K562 (cell line): ENCODE measurements around the gene ZNF343. TPM values are rescaled to one million over a fixed set of nuclear protein-coding genes. Genes with fewer than 3 reads are reported as not detected.

Experiments
- CC2D1A ChIP-seq: fragments of 450-650 bp; IDR thresholded peaks from 2 replicates; pipeline ENCODE4 v1.6.1; 2017; ENCODE audit warnings: mild to moderate bottlenecking
- CHD4 ChIP-seq: fragments of 200-600 bp; sonication (generic); IDR thresholded peaks from 3 replicates; pipeline ENCODE4 v1.6.1; 2012; ENCODE audit warnings: low read depth, mild to moderate bottlenecking, mixed read lengths, low read length, inconsistent platforms; ENCODE audit not compliant: insufficient read depth, insufficient replicate concordance, poor library complexity, severe bottlenecking
- CSDE1 ChIP-seq, 2 experiments: fragments of 450-650 bp; IDR thresholded peaks; 2 replicates each; pipeline ENCODE4 v1.6.1; 2016; ENCODE audit warnings: mild to moderate bottlenecking in 1 of 2
- ETV1 ChIP-seq: fragments of 450-650 bp; conservative IDR thresholded peaks from 2 replicates; pipeline ENCODE4 v1.6.1; 2016; ENCODE audit warnings: missing genetic modification characterization, control low read depth, low read depth, missing compliant biosample characterization
- NR2C2 ChIP-seq, 2 experiments: fragments of 200-800 bp in 1 of 2; sonication (Bioruptor generic) in 1 of 2; sonication (generic) in 1 of 2; formaldehyde crosslinking in 1 of 2; IDR thresholded peaks; 2 replicates each; pipeline versions ENCODE4 v1.6.1 to v1.8.0; 2016 to 2022; ENCODE audit warnings: mild to moderate bottlenecking in 1 of 2, missing compliant biosample characterization in 1 of 2, missing genetic modification characterization in 1 of 2, missing genetic modification reagents in 1 of 2
- RAD21 ChIP-seq, 2 experiments: fragments of 250-450 bp in 1 of 2; fragments of 450-650 bp in 1 of 2; sonication (Bioruptor Pico) in 1 of 2; formaldehyde crosslinking in 1 of 2; IDR thresholded peaks in 1 of 2; conservative IDR thresholded peaks in 1 of 2; 2 replicates each; pipeline versions ENCODE4 v1.4.0 to v1.8.0; 2020 to 2022; ENCODE audit warnings: mild to moderate bottlenecking in 2 of 2, moderate library complexity in 1 of 2
- RBM34 ChIP-seq: fragments of 200-400 bp; formaldehyde crosslinking; IDR thresholded peaks from 2 replicates; pipeline ENCODE4 v1.6.1; 2018; ENCODE audit warnings: low read length, borderline replicate concordance; ENCODE audit not compliant: insufficient read depth
- TARDBP ChIP-seq: fragments of 450-650 bp; IDR thresholded peaks from 2 replicates; pipeline ENCODE4 v1.6.1; 2016
- ZC3H11A ChIP-seq: IDR thresholded peaks from 2 replicates; pipeline ENCODE4 v1.6.1; 2012; ENCODE audit warnings: low read depth, low read length, improper control_type of control experiment
- ZNF175 ChIP-seq: fragments of 200-800 bp; sonication (Bioruptor generic); IDR thresholded peaks from 2 replicates; pipeline ENCODE4 v1.6.1; 2016; ENCODE audit warnings: low read depth, mild to moderate bottlenecking, missing genetic modification characterization, missing compliant biosample characterization
- ZNF274 ChIP-seq: IDR thresholded peaks from 2 replicates; pipeline ENCODE4 v1.6.1; 2011; ENCODE audit warnings: low read depth, mild to moderate bottlenecking, low read length, moderate library complexity, borderline replicate concordance
- ZNF445 ChIP-seq: fragments of 250-450 bp; sonication (Bioruptor Pico); IDR thresholded peaks from 2 replicates; pipeline ENCODE4 v1.4.0; 2020; ENCODE audit warnings: low read depth, mild to moderate bottlenecking, moderate library complexity
- polyA plus RNA-seq, 8 experiments: library from polyadenylated mRNA; depleted of rRNA in 4 of 8; stranded (reverse) in 5 of 8; unstranded in 3 of 8; fragments of >200 nt; fragmentation: Nextera tagmentation in 2 of 8; fragmentation: Illumina TruSeq in 1 of 8; extraction: Ambion mirVana in 2 of 8; extraction: Trizol in 1 of 8; gene quantifications; 2 replicates each; pipeline versions ENCODE4 v1.2.1 to v1.2.3, GENCODE V29; 2011 to 2014; ENCODE audit warnings: inconsistent platforms in 1 of 8, missing spikeins in 1 of 8
- total RNA-seq, 7 experiments: library from RNA; depleted of rRNA in 6 of 7; stranded (reverse); fragments of >200 nt in 6 of 7; fragmentation: Illumina TruSeq in 2 of 7; extraction: Trizol in 2 of 7; gene quantifications; 2 replicates each; pipeline versions ENCODE4 v1.2.1 to v1.2.3, GENCODE V29; 2011 to 2021; ENCODE audit warnings: low replicate concordance in 1 of 7
- TF ChIP-seq, protein P1 (sequence below): sonication (generic); formaldehyde crosslinking; IDR thresholded peaks from 2 replicates; pipeline ENCODE4 v1.8.0; 2023; ENCODE audit warnings: missing genetic modification reagents, mild to moderate bottlenecking, borderline replicate concordance
- TF ChIP-seq, protein P2 (sequence below): fragments of 250-450 bp; sonication (Bioruptor Pico); IDR thresholded peaks from 2 replicates; pipeline ENCODE4 v1.4.0; 2020

ZNF343 gene
- total and polyA plus RNA-seq, 9 of the 15 experiments (the other 6 are each of a cell fraction or from before 2014, with no cell fraction given): 1.4 to 9.8 (median 6.4) TPM

DNA sequence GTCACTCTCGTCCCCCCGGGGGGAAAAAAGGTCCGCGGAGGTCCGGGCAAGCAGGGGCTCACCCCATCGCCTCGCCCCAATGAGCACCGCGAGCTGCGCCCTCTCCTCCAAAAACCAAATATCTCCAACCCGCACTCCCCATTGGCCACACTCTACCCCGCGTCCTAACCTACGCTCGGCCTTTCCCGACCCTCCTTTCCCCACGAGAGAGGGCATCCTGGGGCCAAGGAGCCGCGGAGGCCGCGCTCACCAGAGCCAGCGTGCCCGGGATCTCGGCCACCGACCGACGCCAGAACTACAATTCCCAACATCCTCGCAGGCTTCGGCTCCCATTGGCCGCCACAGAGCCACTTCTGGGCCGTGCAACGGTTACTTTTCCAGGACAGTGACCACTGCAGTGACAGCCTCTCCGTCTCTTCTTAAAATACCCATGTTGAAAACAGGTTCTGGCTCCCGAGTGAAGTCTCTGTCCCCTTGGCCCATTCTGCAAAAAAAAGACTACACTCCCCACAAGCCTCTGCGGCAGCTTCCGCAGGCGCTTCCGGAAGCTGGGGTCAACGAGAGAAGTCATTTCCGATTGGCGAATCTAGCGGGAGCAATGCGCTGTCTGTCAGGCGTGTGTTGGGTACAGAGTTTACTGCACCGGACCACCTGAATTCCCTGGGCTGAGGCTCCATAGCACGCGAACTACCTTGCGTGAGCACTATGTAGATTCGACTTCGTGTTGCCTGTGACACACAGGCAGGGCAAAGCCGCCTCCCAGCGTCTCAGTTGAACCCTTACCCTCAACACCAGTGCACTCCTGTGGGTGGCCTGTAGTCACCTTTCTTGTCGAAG, at the start of gene ZNF343 (continued):
- no peak for TF ChIP-seq ZC3H11A
- TF ChIP-seq ETV1: peak; percentile 34; the same call in 1 of the 2 replicates
- no peak for TF ChIP-seq CHD4
- TF ChIP-seq ZNF175: no peak
- TF ChIP-seq, protein P1, sequence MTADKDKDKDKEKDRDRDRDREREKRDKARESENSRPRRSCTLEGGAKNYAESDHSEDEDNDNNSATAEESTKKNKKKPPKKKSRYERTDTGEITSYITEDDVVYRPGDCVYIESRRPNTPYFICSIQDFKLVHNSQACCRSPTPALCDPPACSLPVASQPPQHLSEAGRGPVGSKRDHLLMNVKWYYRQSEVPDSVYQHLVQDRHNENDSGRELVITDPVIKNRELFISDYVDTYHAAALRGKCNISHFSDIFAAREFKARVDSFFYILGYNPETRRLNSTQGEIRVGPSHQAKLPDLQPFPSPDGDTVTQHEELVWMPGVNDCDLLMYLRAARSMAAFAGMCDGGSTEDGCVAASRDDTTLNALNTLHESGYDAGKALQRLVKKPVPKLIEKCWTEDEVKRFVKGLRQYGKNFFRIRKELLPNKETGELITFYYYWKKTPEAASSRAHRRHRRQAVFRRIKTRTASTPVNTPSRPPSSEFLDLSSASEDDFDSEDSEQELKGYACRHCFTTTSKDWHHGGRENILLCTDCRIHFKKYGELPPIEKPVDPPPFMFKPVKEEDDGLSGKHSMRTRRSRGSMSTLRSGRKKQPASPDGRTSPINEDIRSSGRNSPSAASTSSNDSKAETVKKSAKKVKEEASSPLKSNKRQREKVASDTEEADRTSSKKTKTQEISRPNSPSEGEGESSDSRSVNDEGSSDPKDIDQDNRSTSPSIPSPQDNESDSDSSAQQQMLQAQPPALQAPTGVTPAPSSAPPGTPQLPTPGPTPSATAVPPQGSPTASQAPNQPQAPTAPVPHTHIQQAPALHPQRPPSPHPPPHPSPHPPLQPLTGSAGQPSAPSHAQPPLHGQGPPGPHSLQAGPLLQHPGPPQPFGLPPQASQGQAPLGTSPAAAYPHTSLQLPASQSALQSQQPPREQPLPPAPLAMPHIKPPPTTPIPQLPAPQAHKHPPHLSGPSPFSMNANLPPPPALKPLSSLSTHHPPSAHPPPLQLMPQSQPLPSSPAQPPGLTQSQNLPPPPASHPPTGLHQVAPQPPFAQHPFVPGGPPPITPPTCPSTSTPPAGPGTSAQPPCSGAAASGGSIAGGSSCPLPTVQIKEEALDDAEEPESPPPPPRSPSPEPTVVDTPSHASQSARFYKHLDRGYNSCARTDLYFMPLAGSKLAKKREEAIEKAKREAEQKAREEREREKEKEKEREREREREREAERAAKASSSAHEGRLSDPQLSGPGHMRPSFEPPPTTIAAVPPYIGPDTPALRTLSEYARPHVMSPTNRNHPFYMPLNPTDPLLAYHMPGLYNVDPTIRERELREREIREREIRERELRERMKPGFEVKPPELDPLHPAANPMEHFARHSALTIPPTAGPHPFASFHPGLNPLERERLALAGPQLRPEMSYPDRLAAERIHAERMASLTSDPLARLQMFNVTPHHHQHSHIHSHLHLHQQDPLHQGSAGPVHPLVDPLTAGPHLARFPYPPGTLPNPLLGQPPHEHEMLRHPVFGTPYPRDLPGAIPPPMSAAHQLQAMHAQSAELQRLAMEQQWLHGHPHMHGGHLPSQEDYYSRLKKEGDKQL (CRISPR knock-in tag): no peak
- TF ChIP-seq CC2D1A: no peak
- no peak for TF ChIP-seq TARDBP
- no peak for TF ChIP-seq ZNF274
- TF ChIP-seq NR2C2 (CRISPR knock-in tag; IDR thresholded peaks at IDR 0.05): peak; percentile 95
- TF ChIP-seq NR2C2 (tag; IDR thresholded peaks at IDR 0.05): peak; percentile 99
- no peak for TF ChIP-seq RAD21 (CRISPR knock-in tag; conservative IDR thresholded peaks at IDR 0.05 in 1 of 2, IDR thresholded peaks at IDR 0.05 in 1 of 2)
- TF ChIP-seq CSDE1 (IDR thresholded peaks at IDR 0.05): no peak
- no peak for TF ChIP-seq ZNF445 (CRISPR knock-in tag)
- no peak for TF ChIP-seq RBM34
- TF ChIP-seq, protein P2, sequence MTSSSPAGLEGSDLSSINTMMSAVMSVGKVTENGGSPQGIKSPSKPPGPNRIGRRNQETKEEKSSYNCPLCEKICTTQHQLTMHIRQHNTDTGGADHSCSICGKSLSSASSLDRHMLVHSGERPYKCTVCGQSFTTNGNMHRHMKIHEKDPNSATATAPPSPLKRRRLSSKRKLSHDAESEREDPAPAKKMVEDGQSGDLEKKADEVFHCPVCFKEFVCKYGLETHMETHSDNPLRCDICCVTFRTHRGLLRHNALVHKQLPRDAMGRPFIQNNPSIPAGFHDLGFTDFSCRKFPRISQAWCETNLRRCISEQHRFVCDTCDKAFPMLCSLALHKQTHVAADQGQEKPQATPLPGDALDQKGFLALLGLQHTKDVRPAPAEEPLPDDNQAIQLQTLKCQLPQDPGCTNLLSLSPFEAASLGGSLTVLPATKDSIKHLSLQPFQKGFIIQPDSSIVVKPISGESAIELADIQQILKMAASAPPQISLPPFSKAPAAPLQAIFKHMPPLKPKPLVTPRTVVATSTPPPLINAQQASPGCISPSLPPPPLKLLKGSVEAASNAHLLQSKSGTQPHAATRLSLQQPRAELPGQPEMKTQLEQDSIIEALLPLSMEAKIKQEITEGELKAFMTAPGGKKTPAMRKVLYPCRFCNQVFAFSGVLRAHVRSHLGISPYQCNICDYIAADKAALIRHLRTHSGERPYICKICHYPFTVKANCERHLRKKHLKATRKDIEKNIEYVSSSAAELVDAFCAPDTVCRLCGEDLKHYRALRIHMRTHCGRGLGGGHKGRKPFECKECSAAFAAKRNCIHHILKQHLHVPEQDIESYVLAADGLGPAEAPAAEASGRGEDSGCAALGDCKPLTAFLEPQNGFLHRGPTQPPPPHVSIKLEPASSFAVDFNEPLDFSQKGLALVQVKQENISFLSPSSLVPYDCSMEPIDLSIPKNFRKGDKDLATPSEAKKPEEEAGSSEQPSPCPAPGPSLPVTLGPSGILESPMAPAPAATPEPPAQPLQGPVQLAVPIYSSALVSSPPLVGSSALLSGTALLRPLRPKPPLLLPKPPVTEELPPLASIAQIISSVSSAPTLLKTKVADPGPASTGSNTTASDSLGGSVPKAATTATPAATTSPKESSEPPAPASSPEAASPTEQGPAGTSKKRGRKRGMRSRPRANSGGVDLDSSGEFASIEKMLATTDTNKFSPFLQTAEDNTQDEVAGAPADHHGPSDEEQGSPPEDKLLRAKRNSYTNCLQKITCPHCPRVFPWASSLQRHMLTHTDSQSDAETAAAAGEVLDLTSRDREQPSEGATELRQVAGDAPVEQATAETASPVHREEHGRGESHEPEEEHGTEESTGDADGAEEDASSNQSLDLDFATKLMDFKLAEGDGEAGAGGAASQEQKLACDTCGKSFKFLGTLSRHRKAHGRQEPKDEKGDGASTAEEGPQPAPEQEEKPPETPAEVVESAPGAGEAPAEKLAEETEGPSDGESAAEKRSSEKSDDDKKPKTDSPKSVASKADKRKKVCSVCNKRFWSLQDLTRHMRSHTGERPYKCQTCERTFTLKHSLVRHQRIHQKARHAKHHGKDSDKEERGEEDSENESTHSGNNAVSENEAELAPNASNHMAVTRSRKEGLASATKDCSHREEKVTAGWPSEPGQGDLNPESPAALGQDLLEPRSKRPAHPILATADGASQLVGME (CRISPR knock-in tag): no peak
